Measurements from ENCODE around the gene VGLL3. TPM values are rescaled to one million over a fixed set of nuclear protein-coding genes. Genes with fewer than 3 reads are reported as not detected.
A peak's percentile ranks its signal among the peaks of the same experiment; 100 is the strongest.
"Not testable (repeated sequence)": the region's sequence is repeated elsewhere in the genome, so short reads cannot be mapped to it uniquely, and the experiment has no call there.

Gene VGLL3
- total and polyA plus RNA-seq, 8 donors, result 20.8 to 55.3 (median 25.6) TPM

GRCh38 chr3:87033205-87033604 lies 42.3 kb upstream of the VGLL3 start:
- intact Hi-C loops (cut with DNase I), result no loop called here
- ATAC-seq, result no peak
- no peak overlapping the region for H3K4me3 ChIP-seq
- TF ChIP-seq CTCF (IDR thresholded peaks at IDR 0.05), result no peak
- H3K27me3 ChIP-seq, result no peaks in the 10 kb centered on the region
- H3K36me3 ChIP-seq, result no peaks in the 10 kb centered on the region
- H3K27ac ChIP-seq, result no peak overlapping the region
- no peak for DNase-seq
- no peaks in the 10 kb centered on the region for H3K9me3 ChIP-seq
- H3K4me1 ChIP-seq, result no peaks in the 10 kb centered on the region

- no peaks in the 10 kb centered on the region for H3K4me1 ChIP-seq
- ATAC-seq (no peak), DNase-seq (peak in 1 of 4 donors; percentile 12)
- no peak overlapping the region for H3K4me3 ChIP-seq
- no peaks in the 10 kb centered on the region for H3K36me3 ChIP-seq
- no peaks in the 10 kb centered on the region for H3K9me3 ChIP-seq
- no peaks in the 10 kb centered on the region for H3K27me3 ChIP-seq
- no peak overlapping the region for H3K27ac ChIP-seq
- TF ChIP-seq CTCF (IDR thresholded peaks at IDR 0.05), result no peak
- intact Hi-C loops (cut with DNase I), result no loop called here
Observed at GRCh38 chr3:87025661-87026645, 35.0 kb upstream of the VGLL3 start.

GRCh38 chr3:87017370-87017769 lies 26.4 kb upstream of the VGLL3 start:
- ATAC-seq; H3K4me1 ChIP-seq; H3K27ac ChIP-seq; H3K36me3 ChIP-seq; H3K9me3 ChIP-seq; intact Hi-C loops (cut with DNase I); H3K27me3 ChIP-seq; H3K4me3 ChIP-seq: not testable (repeated sequence)
- peak in 1 of 4 donors; percentile 39 for DNase-seq

GRCh38 chr3:87009271-87009670 lies 18.3 kb upstream of the VGLL3 start:
- H3K9me3 ChIP-seq, result no peaks in the 10 kb centered on the region
- H3K27me3 ChIP-seq, result no peaks in the 10 kb centered on the region
- TF ChIP-seq CTCF (IDR thresholded peaks at IDR 0.05), result no peak
- H3K36me3 ChIP-seq, result no peaks in the 10 kb centered on the region
- ATAC-seq (no peak), DNase-seq (no peak)
- H3K4me1 ChIP-seq, result no peaks in the 10 kb centered on the region
- no peak overlapping the region for H3K27ac ChIP-seq
- intact Hi-C loops (cut with DNase I), result no loop called here
- H3K4me3 ChIP-seq, result no peak overlapping the region

GRCh38 chr3:87006844-87007439 lies 16.0 kb upstream of the VGLL3 start:
- ATAC-seq (no peak), DNase-seq (no peak)
- no peaks in the 10 kb centered on the region for H3K4me1 ChIP-seq
- H3K36me3 ChIP-seq, result no peaks in the 10 kb centered on the region
- no peak overlapping the region for H3K27ac ChIP-seq
- TF ChIP-seq CTCF (IDR thresholded peaks at IDR 0.05), result no peak
- H3K27me3 ChIP-seq, result no peaks in the 10 kb centered on the region
- no peak overlapping the region for H3K4me3 ChIP-seq
- intact Hi-C loops (cut with DNase I), result no loop called here
- H3K9me3 ChIP-seq, result no peaks in the 10 kb centered on the region

All from left lung (tissue), 10 donors.